Adipocyte (in vitro differentiated cells): ENCODE results near the gene CCDC60.
A peak's percentile ranks its signal among the peaks of the same experiment; 100 is the strongest.

ENCODE experiments used
- DNase-seq: peaks from one replicate; pipeline ENCODE4 v3.0.0-alpha.2; 2015; ENCODE audit warnings: low read depth
- H3K27me3 ChIP-seq: replicated peaks from 2 replicates; pipeline ENCODE4 v1.7.0; 2013; ENCODE audit warnings: mild to moderate bottlenecking, low read length, moderate library complexity; ENCODE audit not compliant: control insufficient read depth, insufficient read depth
- H3K36me3 ChIP-seq: 2 replicates; pipeline ENCODE4 v1.7.0; 2013; ENCODE audit warnings: low read length, mild to moderate bottlenecking, moderate library complexity; ENCODE audit not compliant: control insufficient read depth, insufficient read depth, severe bottlenecking
- H3K4me1 ChIP-seq: 2 replicates; pipeline ENCODE4 v1.7.0; 2013; ENCODE audit warnings: mild to moderate bottlenecking, low read length, moderate library complexity; ENCODE audit not compliant: control insufficient read depth, insufficient read depth
- H3K4me3 ChIP-seq: 2 replicates; pipeline ENCODE4 v1.7.0; 2013; ENCODE audit warnings: mild to moderate bottlenecking, low read length, moderate library complexity
- H3K9ac ChIP-seq: 2 replicates; pipeline ENCODE4 v1.7.0; 2013; ENCODE audit warnings: mild to moderate bottlenecking, low read length, moderate library complexity
- H3K9me3 ChIP-seq: 2 replicates; pipeline ENCODE4 v1.7.0; 2013; ENCODE audit warnings: mild to moderate bottlenecking, low read length, moderate library complexity; ENCODE audit not compliant: control insufficient read depth

CCDC60 gene

GRCh38 chr12:119415714-119416113, 81.2 kb downstream of the CCDC60 start:
- DNase-seq, result no peak
- H3K4me3 ChIP-seq, result no peak overlapping the region
- no peak overlapping the region for H3K9ac ChIP-seq
- H3K9me3 ChIP-seq, result no peaks in the 10 kb centered on the region
- no peaks in the 10 kb centered on the region for H3K36me3 ChIP-seq
- H3K27me3 ChIP-seq, result peaks cover 22% of the 10 kb centered on the region
- no peaks in the 10 kb centered on the region for H3K4me1 ChIP-seq

- Histone ChIP-seq H3K9ac (no peak overlapping the region), H3K4me1 (no peaks in the 10 kb centered on the region), H3K27me3 (peaks cover 14% of the 10 kb centered on the region), H3K4me3 (no peak overlapping the region), H3K9me3 (no peaks in the 10 kb centered on the region), H3K36me3 (no peaks in the 10 kb centered on the region)
- DNase-seq, result no peak
These were observed 82.9 kb downstream of the CCDC60 start for GRCh38 chr12:119417440-119417839.

GRCh38 chr12:119419381-119419780, 84.9 kb downstream of the CCDC60 start:
- Histone ChIP-seq H3K9ac (no peak overlapping the region), H3K9me3 (no peaks in the 10 kb centered on the region), H3K4me1 (no peaks in the 10 kb centered on the region), H3K36me3 (no peaks in the 10 kb centered on the region), H3K27me3 (peaks cover 11% of the 10 kb centered on the region), H3K4me3 (no peak overlapping the region)
- no peak for DNase-seq

DNA sequence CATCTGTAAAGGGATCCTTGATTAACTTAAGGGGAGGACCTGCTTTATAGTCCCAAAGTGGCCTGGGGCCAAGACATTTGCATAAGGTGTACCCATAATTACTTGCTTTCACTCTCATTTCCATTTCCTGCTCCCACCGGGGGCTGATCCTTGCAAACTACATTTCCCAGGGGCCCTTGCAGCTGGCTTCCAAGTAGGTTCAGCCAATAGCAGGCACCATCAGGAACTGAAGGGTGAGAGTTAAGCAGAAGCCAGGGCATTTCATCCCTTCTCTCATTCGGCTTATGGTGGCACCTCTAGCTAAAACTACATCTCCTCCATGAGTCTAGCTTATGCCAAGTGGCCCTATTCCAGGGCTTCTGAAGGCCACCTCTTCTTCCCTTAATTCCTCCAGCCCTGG, 88.8 kb downstream of the CCDC60 start:
- H3K4me1 ChIP-seq, result no peaks in the 10 kb centered on the region
- DNase-seq, result no peak
- H3K9me3 ChIP-seq, result no peaks in the 10 kb centered on the region
- H3K36me3 ChIP-seq, result no peaks in the 10 kb centered on the region
- H3K9ac ChIP-seq, result no peak overlapping the region
- no peaks in the 10 kb centered on the region for H3K27me3 ChIP-seq
- H3K4me3 ChIP-seq, result no peak overlapping the region

DNA sequence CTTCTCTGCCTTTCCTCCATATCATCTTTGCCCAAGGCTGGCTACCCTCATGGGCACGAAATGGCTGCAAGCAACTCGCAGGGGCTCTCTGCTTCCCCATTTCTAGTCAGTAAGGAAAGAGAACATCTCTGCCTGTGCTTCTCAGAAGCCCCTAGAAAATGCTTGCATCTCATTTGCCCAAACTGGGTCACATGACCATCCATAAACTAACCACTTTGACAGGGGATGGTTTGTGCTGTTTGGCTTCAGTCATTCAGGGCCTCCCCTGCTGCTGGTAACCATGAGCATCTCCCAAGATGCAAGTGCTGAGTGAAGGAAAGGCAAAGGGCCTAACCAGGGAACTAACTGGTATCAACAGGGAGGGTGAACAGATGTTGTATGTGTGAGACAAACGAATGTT, 91.1 kb downstream of the CCDC60 start:
- no peaks in the 10 kb centered on the region for H3K27me3 ChIP-seq
- no peak overlapping the region for H3K4me3 ChIP-seq
- no peaks in the 10 kb centered on the region for H3K36me3 ChIP-seq
- no peaks in the 10 kb centered on the region for H3K4me1 ChIP-seq
- H3K9me3 ChIP-seq, result no peaks in the 10 kb centered on the region
- no peak for DNase-seq
- H3K9ac ChIP-seq, result no peak overlapping the region

DNA sequence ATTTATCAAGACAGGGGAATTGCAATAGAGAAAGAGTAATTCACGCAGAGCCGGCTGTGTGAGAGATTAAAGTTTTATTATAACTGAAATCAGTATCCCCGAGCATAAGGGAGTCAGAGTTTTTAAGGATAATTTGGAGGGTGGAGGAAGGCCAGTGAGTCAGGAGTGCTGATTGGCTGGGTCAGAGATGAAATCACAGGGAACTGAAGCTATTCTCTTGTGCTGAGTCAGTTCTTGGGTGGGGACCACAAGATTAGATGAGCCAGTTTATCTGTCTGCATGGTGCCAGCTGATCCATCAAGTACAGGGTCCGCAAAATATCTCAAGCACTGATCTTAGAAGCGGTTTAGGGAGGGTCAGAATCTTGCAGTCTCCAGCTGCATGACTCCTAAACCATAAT, 96.6 kb downstream of the CCDC60 start:
- no peak overlapping the region for H3K4me3 ChIP-seq
- no peak overlapping the region for H3K9ac ChIP-seq
- peaks cover 13% of the 10 kb centered on the region for H3K9me3 ChIP-seq
- H3K4me1 ChIP-seq, result no peaks in the 10 kb centered on the region
- no peak for DNase-seq
- H3K36me3 ChIP-seq, result no peaks in the 10 kb centered on the region
- no peaks in the 10 kb centered on the region for H3K27me3 ChIP-seq

- DNase-seq, result no peak
- H3K9me3 ChIP-seq, result peaks cover 13% of the 10 kb centered on the region
- H3K36me3 ChIP-seq, result no peaks in the 10 kb centered on the region
- no peak overlapping the region for H3K9ac ChIP-seq
- no peaks in the 10 kb centered on the region for H3K4me1 ChIP-seq
- H3K4me3 ChIP-seq, result no peak overlapping the region
- H3K27me3 ChIP-seq, result no peaks in the 10 kb centered on the region
These were observed 98.4 kb downstream of the CCDC60 start for GRCh38 chr12:119432949-119433348.

GRCh38 chr12:119440803-119441360, 106.4 kb downstream of the CCDC60 start:
- Histone ChIP-seq H3K27me3 (peaks cover 19% of the 10 kb centered on the region), H3K9me3 (peaks cover 3% of the 10 kb centered on the region), H3K9ac (no peak overlapping the region), H3K4me3 (no peak overlapping the region), H3K4me1 (no peaks in the 10 kb centered on the region), H3K36me3 (no peaks in the 10 kb centered on the region)
- DNase-seq, result no peak

- no peaks in the 10 kb centered on the region for H3K4me1 ChIP-seq
- no peak overlapping the region for H3K4me3 ChIP-seq
- no peak overlapping the region for H3K9ac ChIP-seq
- H3K9me3 ChIP-seq, result no peaks in the 10 kb centered on the region
- no peaks in the 10 kb centered on the region for H3K36me3 ChIP-seq
- peak; percentile 7 for DNase-seq
- peaks cover 16% of the 10 kb centered on the region for H3K27me3 ChIP-seq
These were observed 110.0 kb downstream of the CCDC60 start for GRCh38 chr12:119444462-119445044.

GRCh38 chr12:119446459-119446858, 111.9 kb downstream of the CCDC60 start:
- Histone ChIP-seq H3K4me1 (no peaks in the 10 kb centered on the region), H3K9ac (no peak overlapping the region), H3K27me3 (peaks cover 16% of the 10 kb centered on the region), H3K36me3 (no peaks in the 10 kb centered on the region), H3K9me3 (no peaks in the 10 kb centered on the region), H3K4me3 (no peak overlapping the region)
- DNase-seq, result no peak

DNA sequence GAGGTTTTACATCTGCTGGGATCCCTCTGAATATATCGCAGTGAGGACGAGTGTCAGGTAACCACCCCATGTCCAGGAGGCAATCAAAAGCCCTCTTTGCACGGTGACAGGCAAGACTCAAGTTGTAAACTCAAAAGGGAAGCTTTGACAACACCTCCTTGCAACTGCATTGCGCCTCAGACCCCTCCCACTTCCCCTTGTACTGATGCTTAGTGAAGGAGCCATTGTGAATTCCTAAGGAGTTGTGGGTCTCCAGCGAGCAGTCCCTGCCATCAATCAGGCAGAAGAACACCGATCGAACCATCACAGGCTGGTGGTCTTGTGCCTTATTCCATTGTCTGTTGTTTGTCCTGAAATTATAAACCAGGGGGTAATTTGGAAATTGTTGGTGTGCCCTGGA, 112.6 kb downstream of the CCDC60 start:
- no peak for DNase-seq
- no peaks in the 10 kb centered on the region for H3K9me3 ChIP-seq
- no peaks in the 10 kb centered on the region for H3K36me3 ChIP-seq
- H3K4me3 ChIP-seq, result no peak overlapping the region
- no peaks in the 10 kb centered on the region for H3K4me1 ChIP-seq
- peaks cover 16% of the 10 kb centered on the region for H3K27me3 ChIP-seq
- H3K9ac ChIP-seq, result no peak overlapping the region

- H3K4me3 ChIP-seq, result no peak overlapping the region
- no peaks in the 10 kb centered on the region for H3K36me3 ChIP-seq
- H3K9me3 ChIP-seq, result no peaks in the 10 kb centered on the region
- H3K27me3 ChIP-seq, result peaks cover 14% of the 10 kb centered on the region
- no peaks in the 10 kb centered on the region for H3K4me1 ChIP-seq
- H3K9ac ChIP-seq, result no peak overlapping the region
- no peak for DNase-seq
These were observed 113.1 kb downstream of the CCDC60 start for GRCh38 chr12:119447618-119448017.
